Measurements from ENCODE around the gene ENO1. TPM values are rescaled to one million over a fixed set of nuclear protein-coding genes. Genes with fewer than 3 reads are reported as not detected.

The ENO1 gene
- total and polyA plus RNA-seq, 9 of the 15 experiments (the other 6 are each of a cell fraction or from before 2014, with no cell fraction given) = 2,249 to 7,472 (median 2,868) TPM

- TF ChIP-seq IRF1 (CRISPR knock-in tag; IDR thresholded peaks at IDR 0.05; ENCODE audit: borderline replicate concordance) = no peak
- TF ChIP-seq U2AF1 (optimal IDR thresholded peaks at IDR 0.05; ENCODE audit: low read depth, low read length) = no peak
- TF ChIP-seq KHSRP (IDR thresholded peaks at IDR 0.05) = no peak
- TF ChIP-seq E4F1 (CRISPR knock-in tag; IDR thresholded peaks at IDR 0.05; ENCODE audit: borderline replicate concordance) = no peak
- no peak for TF ChIP-seq ZSCAN29 (IDR thresholded peaks at IDR 0.05)
- TF ChIP-seq FOXJ3 (CRISPR knock-in tag; IDR thresholded peaks at IDR 0.05) = no peak
- no peak for TF ChIP-seq ZBTB12 (CRISPR knock-in tag; IDR thresholded peaks at IDR 0.05)
- no peak for TF ChIP-seq MIER1 (IDR thresholded peaks at IDR 0.05; ENCODE audit: low read depth)
- no peak for TF ChIP-seq CHD7 (IDR thresholded peaks at IDR 0.05; ENCODE audit: low read depth, low read length)
- TF ChIP-seq GTF2E2 (tag; IDR thresholded peaks at IDR 0.05) = no peak
- no peak for TF ChIP-seq ZNF695 (CRISPR knock-in tag; IDR thresholded peaks at IDR 0.05)
- no peak for TF ChIP-seq PPARD (CRISPR knock-in tag; IDR thresholded peaks at IDR 0.05)
Measured at GRCh38 chr1:8873506-8874229, 4.8 kb downstream of the ENO1 start (continued).
